ENCODE results near the gene SPATS2L. TPM values are rescaled to one million over a fixed set of nuclear protein-coding genes. Genes with fewer than 3 reads are reported as not detected.

SPATS2L gene
- total RNA-seq, 1 donor from 2014 or later: 192 TPM

- no peaks in the 10 kb centered on the region for H3K36me3 Mint-ChIP-seq (ENCODE audit: low read depth, unreplicated experiment)
- Histone ChIP-seq H3K27ac (ENCODE audit: low read depth, low read length) (no peak overlapping the region), H3K4me1 (ENCODE audit: insufficient read depth, low read length) (peaks cover 22% of the 10 kb centered on the region), H3K27me3 (ENCODE audit: insufficient read depth, low read length) (no peaks in the 10 kb centered on the region), H3K9ac (ENCODE audit: low read length) (no peak overlapping the region), H3K79me2 (ENCODE audit: insufficient read depth, low read length) (peaks cover 99% of the 10 kb centered on the region), H2AFZ (ENCODE audit: low read depth, low read length) (no peak overlapping the region), H3K4me3 (ENCODE audit: insufficient read depth, low read depth, low read length) (no peak overlapping the region), H4K20me1 (ENCODE audit: insufficient read depth, low read length) (peaks cover 45% of the 10 kb centered on the region), H3K9me3 (ENCODE audit: insufficient read depth, low read depth, low read length) (no peaks in the 10 kb centered on the region), H3K36me3 (ENCODE audit: insufficient read depth, low read length) (no peaks in the 10 kb centered on the region), H3K4me2 (ENCODE audit: low read length) (no peak overlapping the region)
- DNase-seq (ENCODE audit: low read depth): no peak
- H3K9me3 Mint-ChIP-seq (ENCODE audit: unreplicated experiment): no peaks in the 10 kb centered on the region
- peaks cover 60% of the 10 kb centered on the region for H3K4me1 Mint-ChIP-seq (ENCODE audit: low read depth, unreplicated experiment)
- TF ChIP-seq CTCF (IDR thresholded peaks at IDR 0.05; ENCODE audit: insufficient read depth, low read depth, low read length) (no peak), EZH2 (IDR thresholded peaks at IDR 0.05; ENCODE audit: insufficient read depth, low read length) (no peak)
- H3K4me3 Mint-ChIP-seq (ENCODE audit: unreplicated experiment): no peak overlapping the region
- no peaks in the 10 kb centered on the region for H3K27me3 Mint-ChIP-seq (ENCODE audit: low read depth, unreplicated experiment)
- no peak for FAIRE-seq
- peak overlapping the region; percentile 0 for H3K27ac Mint-ChIP-seq (ENCODE audit: unreplicated experiment)
Measured at GRCh38 chr2:200321780-200322534, 15.5 kb downstream of the SPATS2L start.

- no peak for FAIRE-seq
- peaks cover 42% of the 10 kb centered on the region for H4K20me1 ChIP-seq (ENCODE audit: insufficient read depth, low read length)
- H3K27me3 Mint-ChIP-seq (ENCODE audit: low read depth, unreplicated experiment): no peaks in the 10 kb centered on the region
Measured at GRCh38 chr2:200322607-200323006, 16.1 kb downstream of the SPATS2L start.

More at GRCh38 chr2:200322607-200323006, 16.1 kb downstream of the SPATS2L start:
- Histone ChIP-seq H3K4me1 (ENCODE audit: insufficient read depth, low read length) (peaks cover 22% of the 10 kb centered on the region), H3K27me3 (ENCODE audit: insufficient read depth, low read length) (no peaks in the 10 kb centered on the region), H3K9ac (ENCODE audit: low read length) (no peak overlapping the region), H3K36me3 (ENCODE audit: insufficient read depth, low read length) (no peaks in the 10 kb centered on the region), H3K9me3 (ENCODE audit: insufficient read depth, low read depth, low read length) (no peaks in the 10 kb centered on the region), H3K27ac (ENCODE audit: low read depth, low read length) (no peak overlapping the region), H3K4me2 (ENCODE audit: low read length) (no peak overlapping the region), H2AFZ (ENCODE audit: low read depth, low read length) (no peak overlapping the region), H3K4me3 (ENCODE audit: insufficient read depth, low read depth, low read length) (no peak overlapping the region), H3K79me2 (ENCODE audit: insufficient read depth, low read length) (peaks cover 99% of the 10 kb centered on the region)
- Mint-ChIP-seq H3K9me3 (ENCODE audit: unreplicated experiment) (no peaks in the 10 kb centered on the region), H3K36me3 (ENCODE audit: low read depth, unreplicated experiment) (no peaks in the 10 kb centered on the region), H3K27ac (ENCODE audit: unreplicated experiment) (peak overlapping the region; percentile 0), H3K4me3 (ENCODE audit: unreplicated experiment) (no peak overlapping the region), H3K4me1 (ENCODE audit: low read depth, unreplicated experiment) (peaks cover 55% of the 10 kb centered on the region)
- DNase-seq (ENCODE audit: low read depth): no peak
- no peak for TF ChIP-seq EZH2 (IDR thresholded peaks at IDR 0.05; ENCODE audit: insufficient read depth, low read length)
- TF ChIP-seq CTCF (IDR thresholded peaks at IDR 0.05; ENCODE audit: insufficient read depth, low read depth, low read length): no peak
